ENCODE data around the gene HS3ST5. TPM values are rescaled to one million over a fixed set of nuclear protein-coding genes. Genes with fewer than 3 reads are reported as not detected.

Gene HS3ST5
- total RNA-seq, 1 donor from 2014 or later, result 1.5 TPM

DNA sequence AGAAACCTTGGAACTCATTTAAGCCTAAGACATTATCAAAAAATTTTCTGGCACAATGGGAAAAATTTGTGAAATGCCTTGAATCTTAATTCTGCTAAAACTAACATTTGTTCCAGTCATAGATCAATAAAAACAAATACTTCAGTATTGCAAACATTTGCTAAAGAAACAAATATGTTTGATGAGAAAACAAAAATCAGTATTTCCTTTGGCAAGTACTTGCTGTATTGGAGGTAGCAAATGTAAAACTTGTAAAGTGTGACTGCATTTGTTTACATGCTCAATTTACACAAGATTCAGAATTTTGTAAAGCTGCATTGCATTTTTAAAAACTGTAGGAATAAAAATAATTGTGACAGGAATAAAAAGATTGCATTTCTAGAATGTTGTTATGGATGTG lies 183.1 kb downstream of the HS3ST5 start:
- Histone ChIP-seq H3K9me3 (ENCODE audit: insufficient read depth, low read depth, low read length) (no peaks in the 10 kb centered on the region), H3K27me3 (ENCODE audit: insufficient read depth, low read length) (no peaks in the 10 kb centered on the region), H3K36me3 (ENCODE audit: insufficient read depth, low read length) (no peaks in the 10 kb centered on the region), H3K79me2 (ENCODE audit: insufficient read depth, low read length) (no peaks in the 10 kb centered on the region), H3K27ac (ENCODE audit: low read depth, low read length) (no peak overlapping the region), H3K4me3 (ENCODE audit: insufficient read depth, low read depth, low read length) (no peak overlapping the region), H3K4me2 (ENCODE audit: low read length) (no peak overlapping the region), H3K9ac (ENCODE audit: low read length) (no peak overlapping the region), H2AFZ (ENCODE audit: low read depth, low read length) (no peak overlapping the region), H4K20me1 (ENCODE audit: insufficient read depth, low read length) (no peaks in the 10 kb centered on the region), H3K4me1 (ENCODE audit: insufficient read depth, low read length) (no peaks in the 10 kb centered on the region)
- no peak overlapping the region for H3K27ac Mint-ChIP-seq (ENCODE audit: unreplicated experiment)
- TF ChIP-seq EZH2 (IDR thresholded peaks at IDR 0.05; ENCODE audit: insufficient read depth, low read length), result no peak
- TF ChIP-seq, protein P1, sequence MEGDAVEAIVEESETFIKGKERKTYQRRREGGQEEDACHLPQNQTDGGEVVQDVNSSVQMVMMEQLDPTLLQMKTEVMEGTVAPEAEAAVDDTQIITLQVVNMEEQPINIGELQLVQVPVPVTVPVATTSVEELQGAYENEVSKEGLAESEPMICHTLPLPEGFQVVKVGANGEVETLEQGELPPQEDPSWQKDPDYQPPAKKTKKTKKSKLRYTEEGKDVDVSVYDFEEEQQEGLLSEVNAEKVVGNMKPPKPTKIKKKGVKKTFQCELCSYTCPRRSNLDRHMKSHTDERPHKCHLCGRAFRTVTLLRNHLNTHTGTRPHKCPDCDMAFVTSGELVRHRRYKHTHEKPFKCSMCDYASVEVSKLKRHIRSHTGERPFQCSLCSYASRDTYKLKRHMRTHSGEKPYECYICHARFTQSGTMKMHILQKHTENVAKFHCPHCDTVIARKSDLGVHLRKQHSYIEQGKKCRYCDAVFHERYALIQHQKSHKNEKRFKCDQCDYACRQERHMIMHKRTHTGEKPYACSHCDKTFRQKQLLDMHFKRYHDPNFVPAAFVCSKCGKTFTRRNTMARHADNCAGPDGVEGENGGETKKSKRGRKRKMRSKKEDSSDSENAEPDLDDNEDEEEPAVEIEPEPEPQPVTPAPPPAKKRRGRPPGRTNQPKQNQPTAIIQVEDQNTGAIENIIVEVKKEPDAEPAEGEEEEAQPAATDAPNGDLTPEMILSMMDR (IDR thresholded peaks at IDR 0.05; ENCODE audit: insufficient read depth, low read depth, low read length), result no peak
- no peaks in the 10 kb centered on the region for H3K27me3 Mint-ChIP-seq (ENCODE audit: low read depth, unreplicated experiment)
- H3K4me1 Mint-ChIP-seq (ENCODE audit: low read depth, unreplicated experiment), result no peaks in the 10 kb centered on the region
- H3K36me3 Mint-ChIP-seq (ENCODE audit: low read depth, unreplicated experiment), result no peaks in the 10 kb centered on the region
- no peak overlapping the region for H3K4me3 Mint-ChIP-seq (ENCODE audit: unreplicated experiment)
- DNase-seq (ENCODE audit: low read depth) (no peak), FAIRE-seq (no peak)
- no peaks in the 10 kb centered on the region for H3K9me3 Mint-ChIP-seq (ENCODE audit: unreplicated experiment)

DNA sequence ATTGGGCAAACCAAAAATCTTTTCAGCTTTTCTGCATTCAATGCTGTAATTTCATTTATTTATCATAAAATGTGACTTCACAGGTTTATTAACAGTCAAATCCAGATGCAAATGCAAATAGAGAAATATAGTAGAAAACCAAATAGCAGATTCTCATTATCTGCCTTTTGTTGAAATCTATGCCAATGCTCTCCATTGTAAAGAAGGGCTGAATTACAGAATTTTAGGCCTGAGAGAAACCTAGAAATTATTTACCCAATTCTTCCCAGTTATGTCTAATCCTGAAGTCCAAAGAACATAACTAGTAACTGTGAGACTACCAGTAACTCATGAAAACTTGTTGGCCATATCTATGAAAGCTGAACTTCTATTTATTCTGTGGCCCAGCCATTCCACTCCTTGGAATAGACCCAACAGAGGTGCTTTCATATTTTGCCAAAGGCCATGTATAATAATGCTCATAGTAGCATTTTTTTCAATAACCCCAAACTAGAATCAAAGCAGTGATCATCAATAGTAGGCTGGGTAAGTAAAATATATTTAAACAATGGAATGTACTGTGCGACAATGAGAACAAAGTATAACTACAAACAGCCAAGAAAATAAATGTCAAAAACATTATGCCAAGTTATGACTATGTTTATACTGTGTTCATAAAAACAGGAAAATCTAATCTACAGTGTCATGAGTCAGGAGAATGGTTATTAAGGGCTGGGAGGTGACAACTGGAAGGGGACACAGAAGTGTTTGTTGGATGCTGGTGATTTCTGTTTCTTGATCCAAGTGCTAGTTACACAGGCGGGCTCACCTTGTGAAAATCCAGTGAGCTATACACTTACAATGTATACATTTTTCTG lies 183.8 kb downstream of the HS3ST5 start:
- Mint-ChIP-seq H3K27ac (ENCODE audit: unreplicated experiment) (no peak overlapping the region), H3K4me1 (ENCODE audit: low read depth, unreplicated experiment) (no peaks in the 10 kb centered on the region), H3K4me3 (ENCODE audit: unreplicated experiment) (no peak overlapping the region), H3K27me3 (ENCODE audit: low read depth, unreplicated experiment) (no peaks in the 10 kb centered on the region), H3K36me3 (ENCODE audit: low read depth, unreplicated experiment) (no peaks in the 10 kb centered on the region), H3K9me3 (ENCODE audit: unreplicated experiment) (no peaks in the 10 kb centered on the region)
- H3K9me3 ChIP-seq (ENCODE audit: insufficient read depth, low read depth, low read length), result no peaks in the 10 kb centered on the region
- no peaks in the 10 kb centered on the region for H3K4me1 ChIP-seq (ENCODE audit: insufficient read depth, low read length)
- no peak overlapping the region for H3K4me3 ChIP-seq (ENCODE audit: insufficient read depth, low read depth, low read length)
- no peak overlapping the region for H3K27ac ChIP-seq (ENCODE audit: low read depth, low read length)
- H3K27me3 ChIP-seq (ENCODE audit: insufficient read depth, low read length), result no peaks in the 10 kb centered on the region
- no peak overlapping the region for H3K4me2 ChIP-seq (ENCODE audit: low read length)
- H4K20me1 ChIP-seq (ENCODE audit: insufficient read depth, low read length), result no peaks in the 10 kb centered on the region
- H3K36me3 ChIP-seq (ENCODE audit: insufficient read depth, low read length), result no peaks in the 10 kb centered on the region
- H3K9ac ChIP-seq (ENCODE audit: low read length), result no peak overlapping the region
- H3K79me2 ChIP-seq (ENCODE audit: insufficient read depth, low read length), result no peaks in the 10 kb centered on the region
- TF ChIP-seq, protein P1 (IDR thresholded peaks at IDR 0.05; ENCODE audit: insufficient read depth, low read depth, low read length), result no peak
- TF ChIP-seq EZH2 (IDR thresholded peaks at IDR 0.05; ENCODE audit: insufficient read depth, low read length), result no peak
- DNase-seq (ENCODE audit: low read depth) (no peak), FAIRE-seq (no peak)
- no peak overlapping the region for H2AFZ ChIP-seq (ENCODE audit: low read depth, low read length)

DNA sequence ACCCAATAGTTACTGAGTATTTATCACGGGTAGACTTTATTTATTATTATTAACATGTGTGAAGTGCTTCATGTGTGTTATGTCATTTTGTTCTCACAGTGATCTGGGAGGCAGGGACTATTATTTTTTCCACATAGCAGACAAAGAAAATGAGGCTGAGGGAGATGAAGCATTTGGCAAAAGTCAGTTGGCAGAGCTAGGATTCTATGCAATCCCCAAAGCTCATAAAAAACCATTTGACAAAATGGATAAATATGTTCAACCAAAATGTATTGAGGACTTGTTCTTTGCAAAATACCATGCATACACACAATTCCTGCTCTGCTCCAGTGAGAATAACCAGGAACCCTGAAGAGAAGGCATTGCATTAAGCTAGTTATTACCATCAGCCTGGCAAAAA lies 184.4 kb downstream of the HS3ST5 start:
- H4K20me1 ChIP-seq (ENCODE audit: insufficient read depth, low read length), result no peaks in the 10 kb centered on the region
- TF ChIP-seq EZH2 (IDR thresholded peaks at IDR 0.05; ENCODE audit: insufficient read depth, low read length), result no peak
- TF ChIP-seq, protein P1 (IDR thresholded peaks at IDR 0.05; ENCODE audit: insufficient read depth, low read depth, low read length), result no peak
- H3K36me3 ChIP-seq (ENCODE audit: insufficient read depth, low read length), result no peaks in the 10 kb centered on the region

More for the DNA sequence above, 184.4 kb downstream of the HS3ST5 start:
- no peak overlapping the region for H3K4me2 ChIP-seq (ENCODE audit: low read length)
- H3K27me3 ChIP-seq (ENCODE audit: insufficient read depth, low read length), result no peaks in the 10 kb centered on the region
- FAIRE-seq, result no peak
- no peak for DNase-seq (ENCODE audit: low read depth)
- Mint-ChIP-seq H3K36me3 (ENCODE audit: low read depth, unreplicated experiment) (no peaks in the 10 kb centered on the region), H3K27ac (ENCODE audit: unreplicated experiment) (no peak overlapping the region), H3K4me1 (ENCODE audit: low read depth, unreplicated experiment) (no peaks in the 10 kb centered on the region), H3K4me3 (ENCODE audit: unreplicated experiment) (no peak overlapping the region), H3K27me3 (ENCODE audit: low read depth, unreplicated experiment) (no peaks in the 10 kb centered on the region), H3K9me3 (ENCODE audit: unreplicated experiment) (no peaks in the 10 kb centered on the region)
- no peak overlapping the region for H2AFZ ChIP-seq (ENCODE audit: low read depth, low read length)
- no peak overlapping the region for H3K4me3 ChIP-seq (ENCODE audit: insufficient read depth, low read depth, low read length)
- no peaks in the 10 kb centered on the region for H3K79me2 ChIP-seq (ENCODE audit: insufficient read depth, low read length)
- H3K9me3 ChIP-seq (ENCODE audit: insufficient read depth, low read depth, low read length), result no peaks in the 10 kb centered on the region
- H3K4me1 ChIP-seq (ENCODE audit: insufficient read depth, low read length), result no peaks in the 10 kb centered on the region
- no peak overlapping the region for H3K9ac ChIP-seq (ENCODE audit: low read length)
- H3K27ac ChIP-seq (ENCODE audit: low read depth, low read length), result no peak overlapping the region

Measured in astrocyte (in vitro differentiated cells and primary cell).